ENCODE results near the gene NOX3. TPM values are rescaled to one million over a fixed set of nuclear protein-coding genes. Genes with fewer than 3 reads are reported as not detected.

NOX3 gene
- total RNA-seq, 1 experiment from 2014 or later, result not detected

GRCh38 chr6:155454008-155454407 is 1.6 kb downstream of the NOX3 start:
- no CpG with 5 or more reads among the region's 1 CpG for WGBS (ENCODE audit: extremely low coverage, insufficient read length, low lambda C conversion rate)
- H2BK20ac ChIP-seq (ENCODE audit: low read depth, low read length, poor library complexity, severe bottlenecking), result no peak overlapping the region
- no peak overlapping the region for H4K91ac ChIP-seq (ENCODE audit: insufficient read length, low read depth, low read length)
- no peak overlapping the region for H3T11ph ChIP-seq (ENCODE audit: low read length)
- Mint-ChIP-seq H3K4me3 (no peak overlapping the region), H3K9me3 (no peaks in the 10 kb centered on the region), H3K4me1 (peaks cover 16 to 24% of the 10 kb centered on the region in 2 experiments), H3K36me3 (ENCODE audit: insufficient read depth in 1 of 3, low read depth in 3 of 3) (no peaks in the 10 kb centered on the region), H3K27ac (no peak overlapping the region), H3K27me3 (ENCODE audit: low read depth) (peaks cover 1% of the 10 kb centered on the region)
- no peaks in the 10 kb centered on the region for H3K79me1 ChIP-seq (ENCODE audit: insufficient read depth, low read depth, low read length, poor library complexity, severe bottlenecking)
- no peak for DNase-seq
- no peak overlapping the region for H2AFZ ChIP-seq (ENCODE audit: low read length)
- H2BK12ac ChIP-seq (ENCODE audit: insufficient read length, low read depth, low read length), result no peak overlapping the region
- H3K9ac ChIP-seq (ENCODE audit: extremely low read depth, insufficient read length, low read length), result no peak overlapping the region
- H3K56ac ChIP-seq (ENCODE audit: insufficient read length, low read depth, low read length), result no peak overlapping the region
- no peaks in the 10 kb centered on the region for H4K20me1 ChIP-seq (ENCODE audit: control insufficient read depth, insufficient read depth, insufficient read length)
- H3K4me1 ChIP-seq (ENCODE audit: insufficient read depth, low read length), result peaks cover 2% of the 10 kb centered on the region; the same call in 1 of the 2 replicates
- no peak overlapping the region for H3K18ac ChIP-seq (ENCODE audit: insufficient read length, low read depth, low read length)
- H4K8ac ChIP-seq (replicated peaks; ENCODE audit: insufficient read length, low read depth, low read length), result no peak overlapping the region
- TF ChIP-seq, protein P1, sequence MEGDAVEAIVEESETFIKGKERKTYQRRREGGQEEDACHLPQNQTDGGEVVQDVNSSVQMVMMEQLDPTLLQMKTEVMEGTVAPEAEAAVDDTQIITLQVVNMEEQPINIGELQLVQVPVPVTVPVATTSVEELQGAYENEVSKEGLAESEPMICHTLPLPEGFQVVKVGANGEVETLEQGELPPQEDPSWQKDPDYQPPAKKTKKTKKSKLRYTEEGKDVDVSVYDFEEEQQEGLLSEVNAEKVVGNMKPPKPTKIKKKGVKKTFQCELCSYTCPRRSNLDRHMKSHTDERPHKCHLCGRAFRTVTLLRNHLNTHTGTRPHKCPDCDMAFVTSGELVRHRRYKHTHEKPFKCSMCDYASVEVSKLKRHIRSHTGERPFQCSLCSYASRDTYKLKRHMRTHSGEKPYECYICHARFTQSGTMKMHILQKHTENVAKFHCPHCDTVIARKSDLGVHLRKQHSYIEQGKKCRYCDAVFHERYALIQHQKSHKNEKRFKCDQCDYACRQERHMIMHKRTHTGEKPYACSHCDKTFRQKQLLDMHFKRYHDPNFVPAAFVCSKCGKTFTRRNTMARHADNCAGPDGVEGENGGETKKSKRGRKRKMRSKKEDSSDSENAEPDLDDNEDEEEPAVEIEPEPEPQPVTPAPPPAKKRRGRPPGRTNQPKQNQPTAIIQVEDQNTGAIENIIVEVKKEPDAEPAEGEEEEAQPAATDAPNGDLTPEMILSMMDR (conservative IDR thresholded peaks at IDR 0.05), result no peak
- H3K27me3 ChIP-seq (ENCODE audit: insufficient read depth, low read length), result no peaks in the 10 kb centered on the region
- no peak overlapping the region for H2BK15ac ChIP-seq (ENCODE audit: low read depth, low read length)
- H3K79me2 ChIP-seq (ENCODE audit: insufficient read depth, low read length), result no peaks in the 10 kb centered on the region
- no peaks in the 10 kb centered on the region for H3K23me2 ChIP-seq (ENCODE audit: insufficient read length, low read depth, low read length, poor library complexity, severe bottlenecking)
- no peak overlapping the region for H2AK5ac ChIP-seq (ENCODE audit: insufficient read length, low read length)
- no peak overlapping the region for H3K14ac ChIP-seq (ENCODE audit: insufficient read depth, low read length)
- H3K27ac ChIP-seq (ENCODE audit: insufficient read length, low read depth, low read length), result no peak overlapping the region
- H2BK5ac ChIP-seq (ENCODE audit: insufficient read length, low read length), result no peak overlapping the region
- no peaks in the 10 kb centered on the region for H3K9me3 ChIP-seq (ENCODE audit: control insufficient read depth, low read depth, low read length)
- H3K23ac ChIP-seq (ENCODE audit: insufficient read length, low read depth, low read length), result no peak overlapping the region
- no peak overlapping the region for H2BK120ac ChIP-seq (ENCODE audit: low read depth, low read length, poor library complexity, severe bottlenecking)
- no peak overlapping the region for H3K4me2 ChIP-seq (ENCODE audit: insufficient read depth, insufficient read length, low read length)
- H3K4ac ChIP-seq (ENCODE audit: low read depth, low read length), result no peak overlapping the region
- H4K5ac ChIP-seq (ENCODE audit: insufficient read length, low read depth, low read length), result no peak overlapping the region
